ENCODE data around the gene CACNA1H. TPM values are rescaled to one million over a fixed set of nuclear protein-coding genes. Genes with fewer than 3 reads are reported as not detected.

CACNA1H gene
- polyA plus RNA-seq, 1 experiment, result 0.37 TPM

DNA sequence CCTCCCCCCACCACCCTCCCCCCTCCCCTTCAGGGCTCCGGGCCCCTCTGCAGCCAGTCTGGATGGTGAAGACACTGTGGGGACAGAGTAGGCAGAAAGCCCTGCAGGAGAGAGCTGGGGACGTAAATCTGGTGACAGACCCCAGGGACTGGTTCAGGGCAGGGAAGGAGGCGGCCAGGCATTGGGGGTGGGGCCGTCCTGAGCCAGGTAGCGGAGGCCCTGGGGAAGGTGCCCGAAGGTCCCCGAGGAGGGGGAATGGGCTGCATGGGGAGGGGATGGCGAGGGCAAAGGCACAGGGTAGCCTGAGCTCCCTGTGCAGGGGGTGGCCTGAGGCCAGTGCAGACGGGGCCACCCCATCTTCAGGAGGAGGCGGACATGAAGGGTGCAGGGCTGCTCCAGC is 26.3 kb upstream of the CACNA1H start:
- no peak overlapping the region for H3K4me3 ChIP-seq (ENCODE audit: low read depth, low read length)
- no peak for DNase-seq (ENCODE audit: low read depth)
- POLR2A ChIA-PET, result no interaction called here
- no peaks in the 10 kb centered on the region for H3K36me3 ChIP-seq (ENCODE audit: control insufficient read depth, insufficient read depth, low read length)
- CTCF ChIA-PET, result interaction anchor here (1.0 to 1.2 kb wide), 2 partner anchors 20 to 24 kb away, joined by 3 to 4 read pairs; no protein-coding TSS in a partner anchor
- TF ChIP-seq, protein P1, sequence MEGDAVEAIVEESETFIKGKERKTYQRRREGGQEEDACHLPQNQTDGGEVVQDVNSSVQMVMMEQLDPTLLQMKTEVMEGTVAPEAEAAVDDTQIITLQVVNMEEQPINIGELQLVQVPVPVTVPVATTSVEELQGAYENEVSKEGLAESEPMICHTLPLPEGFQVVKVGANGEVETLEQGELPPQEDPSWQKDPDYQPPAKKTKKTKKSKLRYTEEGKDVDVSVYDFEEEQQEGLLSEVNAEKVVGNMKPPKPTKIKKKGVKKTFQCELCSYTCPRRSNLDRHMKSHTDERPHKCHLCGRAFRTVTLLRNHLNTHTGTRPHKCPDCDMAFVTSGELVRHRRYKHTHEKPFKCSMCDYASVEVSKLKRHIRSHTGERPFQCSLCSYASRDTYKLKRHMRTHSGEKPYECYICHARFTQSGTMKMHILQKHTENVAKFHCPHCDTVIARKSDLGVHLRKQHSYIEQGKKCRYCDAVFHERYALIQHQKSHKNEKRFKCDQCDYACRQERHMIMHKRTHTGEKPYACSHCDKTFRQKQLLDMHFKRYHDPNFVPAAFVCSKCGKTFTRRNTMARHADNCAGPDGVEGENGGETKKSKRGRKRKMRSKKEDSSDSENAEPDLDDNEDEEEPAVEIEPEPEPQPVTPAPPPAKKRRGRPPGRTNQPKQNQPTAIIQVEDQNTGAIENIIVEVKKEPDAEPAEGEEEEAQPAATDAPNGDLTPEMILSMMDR (IDR thresholded peaks at IDR 0.05; ENCODE audit: insufficient read depth, low read depth, low read length), result no peak
- H3K27me3 ChIP-seq (ENCODE audit: control insufficient read depth, insufficient read depth, low read length), result no peaks in the 10 kb centered on the region

DNA sequence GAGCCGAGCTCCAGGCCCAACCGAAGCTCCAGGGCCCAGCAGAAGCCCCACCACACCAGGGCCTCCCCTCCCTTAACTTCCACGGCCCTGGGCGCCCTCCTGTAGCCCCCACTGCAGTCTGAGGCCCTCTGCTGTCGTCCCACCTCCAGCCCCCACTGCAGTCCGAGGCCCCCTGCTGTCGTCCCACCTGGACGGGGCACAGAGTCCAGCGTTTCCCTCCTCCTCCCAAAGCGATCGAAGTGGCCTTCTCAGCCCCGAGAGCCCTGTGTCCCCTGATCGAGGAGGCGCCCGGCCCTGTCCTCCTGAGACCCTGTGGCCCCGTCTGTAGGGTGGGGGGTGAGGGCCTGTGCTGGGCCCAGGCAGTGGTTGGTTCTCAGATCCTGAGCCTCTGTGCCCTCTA is 25.8 kb upstream of the CACNA1H start:
- ChIA-PET POLR2A (no interaction called here), CTCF (interaction anchor here (1.2 kb wide), 1 partner anchor 23 kb away, joined by 4 read pairs; no protein-coding TSS in a partner anchor)
- Histone ChIP-seq H3K27me3 (ENCODE audit: control insufficient read depth, insufficient read depth, low read length) (no peaks in the 10 kb centered on the region), H3K4me3 (ENCODE audit: low read depth, low read length) (no peak overlapping the region), H3K36me3 (ENCODE audit: control insufficient read depth, insufficient read depth, low read length) (no peaks in the 10 kb centered on the region)
- TF ChIP-seq, protein P1 (IDR thresholded peaks at IDR 0.05; ENCODE audit: insufficient read depth, low read depth, low read length), result no peak
- no peak for DNase-seq (ENCODE audit: low read depth)

DNA sequence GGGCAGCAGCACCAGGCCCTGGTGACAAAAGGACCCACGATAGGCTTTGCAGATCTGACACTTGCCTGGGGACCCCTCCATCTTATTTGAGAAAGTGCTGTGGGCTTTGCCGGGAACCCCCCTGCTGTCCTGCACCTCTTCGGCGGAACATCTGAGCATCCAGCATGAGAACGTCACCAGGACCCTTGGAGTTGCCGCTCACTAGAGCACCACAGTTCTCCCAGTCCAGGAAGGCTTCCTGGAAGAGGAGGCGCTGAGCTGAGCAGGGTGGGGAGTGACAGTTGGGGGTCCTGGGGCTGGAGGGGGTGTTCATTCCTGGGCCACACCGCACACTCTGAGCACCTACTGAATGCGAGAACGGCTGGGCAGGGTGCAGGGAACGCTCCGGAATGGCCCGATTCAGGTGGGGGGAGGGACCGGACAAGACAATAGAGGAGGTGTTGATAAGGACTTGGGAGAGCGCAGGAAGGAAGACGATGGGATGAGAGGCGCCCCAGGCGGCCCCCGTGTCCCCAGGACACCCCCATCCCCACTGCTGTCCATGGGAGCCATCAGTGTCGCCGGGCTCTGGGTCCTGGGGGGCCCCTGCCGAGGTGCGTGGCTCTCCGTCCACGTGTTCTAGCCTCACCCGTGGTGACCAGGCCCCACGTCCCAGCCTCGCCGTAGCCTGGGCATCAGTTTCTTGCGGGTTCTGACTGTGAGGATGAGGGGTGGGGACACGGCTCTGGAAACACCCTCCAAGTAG is 24.8 kb upstream of the CACNA1H start:
- POLR2A ChIA-PET, result no interaction called here
- CTCF ChIA-PET, result no interaction called here
- DNase-seq (ENCODE audit: low read depth), result no peak
- Histone ChIP-seq H3K27me3 (ENCODE audit: control insufficient read depth, insufficient read depth, low read length) (no peaks in the 10 kb centered on the region), H3K36me3 (ENCODE audit: control insufficient read depth, insufficient read depth, low read length) (no peaks in the 10 kb centered on the region), H3K4me3 (ENCODE audit: low read depth, low read length) (no peak overlapping the region)
- TF ChIP-seq, protein P1 (IDR thresholded peaks at IDR 0.05; ENCODE audit: insufficient read depth, low read depth, low read length), result no peak

DNA sequence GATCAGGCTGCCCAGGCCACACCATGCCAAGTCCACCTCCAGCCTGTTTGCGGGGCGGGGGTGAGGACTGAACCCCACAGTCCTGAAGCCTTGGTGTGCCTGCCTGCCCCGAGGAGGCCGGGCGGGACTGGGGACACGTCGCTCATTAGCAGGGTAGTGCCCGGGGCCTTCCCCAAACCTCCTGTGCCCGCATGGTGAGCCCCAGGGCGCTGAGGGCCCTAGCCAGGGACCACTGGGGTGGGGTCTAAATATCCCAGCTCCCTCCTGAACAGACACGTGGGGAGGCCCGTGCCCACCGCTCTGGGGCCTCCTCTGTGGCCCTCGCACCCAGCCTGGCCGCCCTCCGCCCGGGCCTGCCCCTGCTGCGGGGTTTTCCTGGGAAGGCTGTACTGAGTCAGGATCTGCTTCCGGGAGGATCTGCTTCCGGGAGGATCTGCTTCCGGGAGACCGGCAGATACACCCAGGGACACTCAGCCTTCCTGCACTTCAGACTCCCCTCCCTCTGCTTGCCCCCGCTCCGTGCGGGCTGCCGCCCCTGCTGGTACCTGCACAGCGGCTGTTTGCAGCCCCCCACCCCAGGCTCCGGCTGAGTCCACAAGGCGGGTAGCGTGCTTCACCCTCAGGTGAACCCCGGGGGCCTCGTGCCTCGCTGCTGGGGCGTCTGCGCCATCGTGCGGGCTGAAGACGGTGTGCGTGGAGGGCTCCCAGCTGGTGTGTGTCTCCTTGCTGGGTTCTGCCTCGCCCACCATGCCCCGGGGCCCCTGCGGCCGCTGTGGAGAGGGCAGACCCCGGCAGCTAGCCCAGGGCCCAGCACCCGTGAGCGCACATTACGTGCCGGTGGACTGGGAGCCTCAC is 23.6 kb upstream of the CACNA1H start:
- ChIA-PET CTCF (interaction anchor here (0.7 kb wide), 1 partner anchor 23 kb away, joined by 3 read pairs; no protein-coding TSS in a partner anchor), POLR2A (no interaction called here)
- TF ChIP-seq, protein P1 (IDR thresholded peaks at IDR 0.05; ENCODE audit: insufficient read depth, low read depth, low read length), result no peak
- DNase-seq (ENCODE audit: low read depth), result no peak
- Histone ChIP-seq H3K4me3 (ENCODE audit: low read depth, low read length) (no peak overlapping the region), H3K36me3 (ENCODE audit: control insufficient read depth, insufficient read depth, low read length) (no peaks in the 10 kb centered on the region), H3K27me3 (ENCODE audit: control insufficient read depth, insufficient read depth, low read length) (no peaks in the 10 kb centered on the region)

DNA sequence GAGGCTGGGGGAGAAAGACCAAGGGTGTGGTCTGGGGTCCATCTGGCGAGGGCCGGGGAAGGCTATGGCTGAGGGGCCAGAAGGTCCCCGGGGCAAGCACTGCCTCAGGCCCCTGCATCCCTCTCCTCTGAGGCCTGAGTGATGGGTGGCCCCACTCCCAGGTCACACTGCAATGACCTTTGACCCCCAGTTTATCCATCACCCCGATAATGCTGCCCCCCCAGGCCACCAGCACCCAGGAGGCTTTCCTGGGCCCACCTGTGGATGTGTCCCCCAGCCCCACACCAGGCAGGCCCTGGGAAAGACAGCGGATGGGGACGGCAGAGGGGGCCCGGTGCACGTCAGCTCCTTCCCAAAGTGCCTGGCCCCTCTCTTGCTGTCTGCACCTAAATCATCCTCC is 22.5 kb upstream of the CACNA1H start:
- ChIA-PET CTCF (no interaction called here), POLR2A (no interaction called here)
- Histone ChIP-seq H3K4me3 (ENCODE audit: low read depth, low read length) (no peak overlapping the region), H3K36me3 (ENCODE audit: control insufficient read depth, insufficient read depth, low read length) (no peaks in the 10 kb centered on the region), H3K27me3 (ENCODE audit: control insufficient read depth, insufficient read depth, low read length) (no peaks in the 10 kb centered on the region)
- TF ChIP-seq, protein P1 (IDR thresholded peaks at IDR 0.05; ENCODE audit: insufficient read depth, low read depth, low read length), result no peak
- DNase-seq (ENCODE audit: low read depth), result no peak
